ENCODE results near the gene HOXB2. TPM values are rescaled to one million over a fixed set of nuclear protein-coding genes. Genes with fewer than 3 reads are reported as not detected.

HOXB2 gene
- total RNA-seq, 2 donors from 2014 or later = 4.1 to 9.5 TPM

- H3K27me3 ChIP-seq (replicated peaks; ENCODE audit: insufficient read depth) = peaks cover 37% of the 10 kb centered on the region
- 52% methylated on average over 33 of the region's 33 CpGs for WGBS
- no peak overlapping the region for H3K4me3 ChIP-seq
- no peak for TF ChIP-seq POLR2A (IDR thresholded peaks at IDR 0.05)
- TF ChIP-seq CTCF (IDR thresholded peaks at IDR 0.05) = no peak
- TF ChIP-seq POLR2AphosphoS5 (IDR thresholded peaks at IDR 0.05) = no peak
- no peak for DNase-seq (ENCODE audit: low spot score)
- H3K9me3 ChIP-seq = no peaks in the 10 kb centered on the region
- intact Hi-C loops (cut with DNase I) = no loop called here
- H3K36me3 ChIP-seq = no peaks in the 10 kb centered on the region
- no peaks in the 10 kb centered on the region for H3K4me1 ChIP-seq (replicated peaks)
- H3K27ac ChIP-seq = no peak overlapping the region
These were observed 47.2 kb upstream of the HOXB2 start for GRCh38 chr17:48592057-48592514.

GRCh38 chr17:48591255-48592056, 46.5 kb upstream of the HOXB2 start:
- Histone ChIP-seq H3K4me3 (no peak overlapping the region), H3K36me3 (no peaks in the 10 kb centered on the region), H3K4me1 (replicated peaks) (no peaks in the 10 kb centered on the region), H3K9me3 (no peaks in the 10 kb centered on the region), H3K27me3 (replicated peaks; ENCODE audit: insufficient read depth) (peaks cover 34% of the 10 kb centered on the region), H3K27ac (no peak overlapping the region)
- TF ChIP-seq POLR2AphosphoS5 (IDR thresholded peaks at IDR 0.05) (no peak), CTCF (IDR thresholded peaks at IDR 0.05) (no peak), POLR2A (IDR thresholded peaks at IDR 0.05) (no peak)
- no peak for DNase-seq (ENCODE audit: low spot score)
- 89% methylated on average over 10 of the region's 10 CpGs for WGBS
- intact Hi-C loops (cut with DNase I) = no loop called here

- intact Hi-C loops (cut with DNase I) = no loop called here
- TF ChIP-seq POLR2A (IDR thresholded peaks at IDR 0.05) = no peak
- no peak for TF ChIP-seq POLR2AphosphoS5 (IDR thresholded peaks at IDR 0.05)
- TF ChIP-seq CTCF (IDR thresholded peaks at IDR 0.05) = no peak
- H3K27ac ChIP-seq = no peak overlapping the region
- DNase-seq (ENCODE audit: low spot score) = no peak
- H3K9me3 ChIP-seq = no peaks in the 10 kb centered on the region
- no peaks in the 10 kb centered on the region for H3K36me3 ChIP-seq
- no peak overlapping the region for H3K4me3 ChIP-seq
- H3K27me3 ChIP-seq (replicated peaks; ENCODE audit: insufficient read depth) = peaks cover 34% of the 10 kb centered on the region
- H3K4me1 ChIP-seq (replicated peaks) = peaks cover 2% of the 10 kb centered on the region
These were observed 45.8 kb upstream of the HOXB2 start for GRCh38 chr17:48590607-48591161.

GRCh38 chr17:48589831-48590606, 45.1 kb upstream of the HOXB2 start, which contains the start of gene HOXB3:
Gene HOXB3, minus strand, starts transcription at chr17:48590241. Its CDS starts 37,767 bp downstream, at chr17:48552474.
- 60% methylated on average over 23 of the region's 23 CpGs for WGBS
- Histone ChIP-seq H3K36me3 (no peaks in the 10 kb centered on the region), H3K9me3 (no peaks in the 10 kb centered on the region), H3K4me3 (no peak within 1 kb of the TSS), H3K27ac (no peak within 1 kb of the TSS), H3K27me3 (replicated peaks; ENCODE audit: insufficient read depth) (peaks cover 34% of the 10 kb centered on the region), H3K4me1 (replicated peaks) (peaks cover 4% of the 10 kb centered on the region)
- intact Hi-C loops (cut with DNase I) = no loop called here
- DNase-seq (ENCODE audit: low spot score) = no peak
- no peak for TF ChIP-seq POLR2AphosphoS5 (IDR thresholded peaks at IDR 0.05)
- no peak for TF ChIP-seq POLR2A (IDR thresholded peaks at IDR 0.05)
- TF ChIP-seq CTCF (IDR thresholded peaks at IDR 0.05) = no peak

Data from prostate gland (tissue), 2 donors.